GM18951 (cell line): ENCODE data around the gene OLFM1.

ENCODE experiments used
- POLR2A ChIP-seq: IDR thresholded peaks from 4 replicates; pipeline ENCODE4 v1.6.1; 2011; ENCODE audit warnings: mild to moderate bottlenecking; ENCODE audit not compliant: insufficient read length, insufficient read depth; ENCODE audit errors: extremely low read depth
- in situ Hi-C: fragments of 300-500 bp; cut with MboI; formaldehyde crosslinking; loops from one replicate; pipeline ENCODE4 v1.12.0; 2022; ENCODE audit warnings: low sequenced_read_pairs, mixed read lengths, inconsistent platforms; ENCODE audit not compliant: unreplicated experiment

Gene OLFM1

GRCh38 chr9:135076143-135076875 lies 11.2 kb upstream of the OLFM1 start:
- in situ Hi-C loops: no loop called here
- no peak for TF ChIP-seq POLR2A

GRCh38 chr9:135076876-135077430 lies 10.5 kb upstream of the OLFM1 start:
- no peak for TF ChIP-seq POLR2A
- in situ Hi-C loops: no loop called here

- in situ Hi-C loops: no loop called here
- no peak for TF ChIP-seq POLR2A
These were observed 9.8 kb upstream of the OLFM1 start for GRCh38 chr9:135077497-135078200.

- in situ Hi-C loops: no loop called here
These were observed 9.1 kb upstream of the OLFM1 start for GRCh38 chr9:135078361-135078821.

GRCh38 chr9:135079018-135079417 lies 8.4 kb upstream of the OLFM1 start:
- TF ChIP-seq POLR2A: no peak
- in situ Hi-C loops: no loop called here

More at GRCh38 chr9:135078361-135078821, 9.1 kb upstream of the OLFM1 start:
- no peak for TF ChIP-seq POLR2A

GRCh38 chr9:135079676-135080075 lies 7.8 kb upstream of the OLFM1 start:
- in situ Hi-C loops: no loop called here
- TF ChIP-seq POLR2A: no peak

GRCh38 chr9:135080286-135081263 lies 6.9 kb upstream of the OLFM1 start:
- TF ChIP-seq POLR2A: no peak

GRCh38 chr9:135081264-135081660 lies 6.2 kb upstream of the OLFM1 start:
- TF ChIP-seq POLR2A: no peak

More at GRCh38 chr9:135080286-135081263, 6.9 kb upstream of the OLFM1 start:
- in situ Hi-C loops: no loop called here

GRCh38 chr9:135081731-135082130 lies 5.7 kb upstream of the OLFM1 start:
- no peak for TF ChIP-seq POLR2A
- in situ Hi-C loops: no loop called here

More at GRCh38 chr9:135081264-135081660, 6.2 kb upstream of the OLFM1 start:
- in situ Hi-C loops: no loop called here

GRCh38 chr9:135082536-135082935 lies 4.9 kb upstream of the OLFM1 start:
- in situ Hi-C loops: no loop called here
- no peak for TF ChIP-seq POLR2A

- in situ Hi-C loops: no loop called here
These were observed 4.1 kb upstream of the OLFM1 start for GRCh38 chr9:135083241-135083810.

GRCh38 chr9:135083831-135084230 lies 3.6 kb upstream of the OLFM1 start:
- in situ Hi-C loops: no loop called here
- TF ChIP-seq POLR2A: no peak

More at GRCh38 chr9:135083241-135083810, 4.1 kb upstream of the OLFM1 start:
- TF ChIP-seq POLR2A: no peak
